ENCODE data around the gene ZNF654. TPM values are rescaled to one million over a fixed set of nuclear protein-coding genes. Genes with fewer than 3 reads are reported as not detected.
A peak's percentile ranks its signal among the peaks of the same experiment; 100 is the strongest.

The ZNF654 gene
- total and polyA plus RNA-seq, 4 experiments from 2014 or later, result 5.9 to 30.3 (median 19.5) TPM

- CTCF ChIA-PET (ENCODE audit: partially characterized antibody), result no interaction called here
- DNase-seq, result no peak
- no peaks in the 10 kb centered on the region for H3K9me3 Mint-ChIP-seq
Observed at GRCh38 chr3:88142094-88142624, 83.1 kb downstream of the ZNF654 start.

GRCh38 chr3:88147261-88147660 lies 88.2 kb downstream of the ZNF654 start:
- Mint-ChIP-seq H3K27ac (peak overlapping the region in 1 of 7 donors; percentile 2), H3K4me1 (peaks cover 11 to 29% (median 20%) of the 10 kb centered on the region in 4 donors), H3K36me3 (peaks cover 3 to 17% of the 10 kb centered on the region in 2 donors), H3K9me3 (no peaks in the 10 kb centered on the region), H3K27me3 (no peaks in the 10 kb centered on the region), H3K4me3 (peak overlapping the region in 7 of 8 donors; percentile 1 to 53 (median 35))
- intact Hi-C loops (cut with micrococcal nuclease), result no loop called here
- Histone ChIP-seq H3K4me1 (ENCODE audit: insufficient read depth, low read length) (peaks cover 22% of the 10 kb centered on the region), H3K27ac (ENCODE audit: low read depth, low read length) (no peak overlapping the region), H3K9me3 (ENCODE audit: control insufficient read depth in 1 of 2, low read length in 2 of 2) (no peaks in the 10 kb centered on the region), H3K36me3 (ENCODE audit: insufficient read depth, low read length) (no peaks in the 10 kb centered on the region), H3K27me3 (ENCODE audit: insufficient read depth, low read length) (no peaks in the 10 kb centered on the region), H3K4me3 (ENCODE audit: low read length in 2 of 2) (no peak overlapping the region)
- DNase-seq, result no peak
- CTCF ChIA-PET (ENCODE audit: partially characterized antibody), result interaction anchor here (1.5 to 2.0 kb wide), 2 partner anchors 43 to 886 kb away, joined by 3 to 4 read pairs; no protein-coding TSS in a partner anchor
- POLR2A ChIA-PET (ENCODE audit: partially characterized antibody), result interaction anchor here (6.3 kb wide), 1 partner anchor 87 kb away, joined by 103 read pairs; the partner anchor contains the start of genes CGGBP1 and ZNF654

More at GRCh38 chr3:88142094-88142624, 83.1 kb downstream of the ZNF654 start:
- POLR2A ChIA-PET (ENCODE audit: partially characterized antibody), result interaction anchor here (0.6 kb wide), 1 partner anchor 83 kb away, joined by 3 read pairs; the partner anchor contains the start of gene ZNF654
- Mint-ChIP-seq H3K27me3 (no peaks in the 10 kb centered on the region), H3K36me3 (peaks cover 17 to 34% of the 10 kb centered on the region in 2 donors), H3K4me1 (peaks cover 2 to 6% (median 4%) of the 10 kb centered on the region in 4 donors), H3K4me3 (no peak overlapping the region), H3K27ac (peak overlapping the region in 5 of 7 donors; percentile 0 to 55 (median 24))
- Histone ChIP-seq H3K36me3 (ENCODE audit: insufficient read depth, low read length) (peaks cover 7% of the 10 kb centered on the region), H3K27me3 (ENCODE audit: insufficient read depth, low read length) (no peaks in the 10 kb centered on the region), H3K4me3 (ENCODE audit: low read length in 2 of 2) (no peak overlapping the region), H3K4me1 (ENCODE audit: insufficient read depth, low read length) (no peaks in the 10 kb centered on the region), H3K9me3 (ENCODE audit: control insufficient read depth in 1 of 2, low read length in 2 of 2) (no peaks in the 10 kb centered on the region), H3K27ac (ENCODE audit: low read depth, low read length) (no peak overlapping the region)
- intact Hi-C loops (cut with micrococcal nuclease), result no loop called here

GRCh38 chr3:88148651-88149050 lies 89.6 kb downstream of the ZNF654 start:
- Histone ChIP-seq H3K4me1 (ENCODE audit: insufficient read depth, low read length) (peaks cover 33% of the 10 kb centered on the region), H3K36me3 (ENCODE audit: insufficient read depth, low read length) (no peaks in the 10 kb centered on the region), H3K27ac (ENCODE audit: low read depth, low read length) (peak overlapping the region; percentile 62), H3K27me3 (ENCODE audit: insufficient read depth, low read length) (no peaks in the 10 kb centered on the region), H3K4me3 (ENCODE audit: low read length in 2 of 2) (peak overlapping the region; percentile 62 to 99), H3K9me3 (ENCODE audit: control insufficient read depth in 1 of 2, low read length in 2 of 2) (no peaks in the 10 kb centered on the region)
- Mint-ChIP-seq H3K4me3 (peak overlapping the region; percentile 94 to 99 (median 96)), H3K4me1 (peaks cover 14 to 39% (median 24%) of the 10 kb centered on the region in 4 donors), H3K9me3 (no peaks in the 10 kb centered on the region), H3K27me3 (no peaks in the 10 kb centered on the region), H3K36me3 (peaks cover 6 to 21% of the 10 kb centered on the region in 2 donors), H3K27ac (peak overlapping the region in 6 of 7 donors; percentile 93 to 97 (median 95))
- ChIA-PET CTCF (ENCODE audit: partially characterized antibody) (interaction anchor here (1.0 to 2.0 kb wide), 6 partner anchors 32 to 923 kb away, joined by 3 to 5 read pairs (median 4); no protein-coding TSS in a partner anchor), POLR2A (ENCODE audit: partially characterized antibody) (interaction anchor here (1.1 to 6.3 kb wide), 6 partner anchors 21 to 117 kb away, joined by 3 to 103 read pairs (median 6); partner anchors contain the start of genes CGGBP1 and ZNF654)
- DNase-seq, result no peak
- intact Hi-C loops (cut with micrococcal nuclease), result loop anchor here (1.0 kb wide), 2 partner anchors 89 to 921 kb away; partner anchors contain the start of genes CGGBP1, CHMP2B and ZNF654

DNA sequence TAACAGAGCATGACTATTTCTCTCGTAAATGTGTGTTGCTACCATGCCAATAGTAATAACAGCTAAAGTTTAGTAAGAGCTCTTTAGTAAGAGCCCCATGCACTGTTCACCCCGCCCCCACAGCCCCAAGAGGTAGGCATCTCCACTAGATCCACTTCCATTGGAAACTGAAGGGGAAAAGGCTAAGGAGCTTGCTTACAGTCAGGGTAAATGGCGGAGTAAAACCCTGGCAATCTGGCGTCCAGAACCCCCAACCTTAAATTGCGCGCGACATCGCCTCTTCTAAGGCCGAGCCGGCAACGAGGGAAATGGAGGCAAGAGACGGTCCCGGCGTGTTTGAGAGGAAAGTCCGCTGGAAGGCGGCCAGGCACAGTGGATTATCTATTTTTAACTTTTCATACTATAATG lies 90.0 kb downstream of the ZNF654 start:
- peaks cover 14 to 39% (median 24%) of the 10 kb centered on the region in 4 donors for H3K4me1 Mint-ChIP-seq
- ChIA-PET CTCF (ENCODE audit: partially characterized antibody) (interaction anchor here (1.0 to 2.0 kb wide), 8 partner anchors 31 to 924 kb away, joined by 3 to 5 read pairs (median 3); no protein-coding TSS in a partner anchor), POLR2A (ENCODE audit: partially characterized antibody) (interaction anchor here (0.6 to 6.3 kb wide), 16 partner anchors 15 to 922 kb away, joined by 3 to 103 read pairs (median 4); partner anchors contain the start of genes CGGBP1, CHMP2B and ZNF654)

DNA sequence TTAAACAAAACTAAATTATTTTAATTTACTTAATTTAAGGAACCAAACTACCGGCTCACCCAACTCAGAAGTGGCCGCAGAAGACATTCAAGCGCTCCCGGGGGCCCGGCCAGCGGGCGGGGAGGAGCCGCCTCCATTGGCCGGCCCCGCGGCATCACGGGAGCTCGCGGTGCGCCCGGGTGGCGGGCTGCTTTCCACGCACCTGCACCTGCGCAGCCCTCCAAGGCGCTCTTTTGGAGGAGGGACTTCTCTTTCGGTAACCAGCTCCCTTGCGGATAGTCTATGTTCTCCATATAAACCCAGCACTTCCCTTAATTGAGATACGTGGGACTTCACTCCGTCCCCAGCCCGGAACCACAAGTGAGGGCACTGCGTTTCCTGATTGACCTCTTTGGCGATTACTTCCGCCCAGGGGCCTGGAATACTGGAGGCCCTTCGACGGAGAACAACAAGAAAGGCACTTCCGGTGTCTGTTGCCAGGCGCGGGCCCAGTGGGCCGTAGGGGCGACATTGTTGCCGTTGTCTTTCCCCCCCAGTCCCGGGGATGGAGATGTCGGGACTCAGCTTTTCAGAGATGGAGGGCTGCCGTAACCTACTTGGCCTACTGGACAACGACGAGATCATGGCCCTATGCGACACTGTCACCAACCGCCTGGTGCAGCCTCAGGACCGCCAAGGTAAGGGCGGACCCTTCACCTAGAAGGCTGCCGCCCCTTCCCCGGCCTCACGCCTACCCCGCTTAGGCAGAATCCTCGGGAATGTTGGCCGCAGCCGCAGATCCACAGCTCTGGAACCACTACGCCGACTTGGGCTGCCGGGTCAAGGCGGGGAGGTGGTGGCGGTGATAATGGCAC lies 90.7 kb downstream of the ZNF654 start, which contains the start of gene C3orf38:
Gene C3orf38 (plus strand): TSS at position 451 of the 854 bp plus-strand sequence. CDS start 94 bp downstream, at position 545.
- H3K4me1 Mint-ChIP-seq, result peaks cover 15 to 43% (median 26%) of the 10 kb centered on the region in 4 donors
- peak within 1 kb of the TSS; percentile 95 to 99 (median 98) for H3K27ac Mint-ChIP-seq
- peaks cover 4% of the 10 kb centered on the region for H3K36me3 ChIP-seq (ENCODE audit: insufficient read depth, low read length)
- peak within 1 kb of the TSS; percentile 90 for H3K27ac ChIP-seq (ENCODE audit: low read depth, low read length)
- ChIA-PET POLR2A (ENCODE audit: partially characterized antibody) (interaction anchor here (0.6 to 6.3 kb wide), 17 partner anchors 14 to 923 kb away, joined by 3 to 103 read pairs (median 3); partner anchors contain the start of genes CGGBP1, CHMP2B and ZNF654), CTCF (ENCODE audit: partially characterized antibody) (interaction anchor here (0.9 to 1.8 kb wide), 8 partner anchors 30 to 924 kb away, joined by 3 to 6 read pairs (median 4); no protein-coding TSS in a partner anchor)
- no peaks in the 10 kb centered on the region for H3K27me3 ChIP-seq (ENCODE audit: insufficient read depth, low read length)
- peaks cover 10 to 25% of the 10 kb centered on the region in 2 donors for H3K36me3 Mint-ChIP-seq
- H3K4me1 ChIP-seq (ENCODE audit: insufficient read depth, low read length), result peaks cover 36% of the 10 kb centered on the region
- no peaks in the 10 kb centered on the region for H3K9me3 ChIP-seq (ENCODE audit: control insufficient read depth in 1 of 2, low read length in 2 of 2)
- peak; percentile 83 to 86 (median 85) for DNase-seq
- H3K9me3 Mint-ChIP-seq, result no peaks in the 10 kb centered on the region
- H3K4me3 Mint-ChIP-seq, result peak within 1 kb of the TSS; percentile 96 to 99 (median 98)
- H3K4me3 ChIP-seq (ENCODE audit: low read length in 2 of 2), result peak within 1 kb of the TSS; percentile 96 to 99
- intact Hi-C loops (cut with micrococcal nuclease), result loop anchor here (1.0 to 2.0 kb wide), 3 partner anchors 37 to 922 kb away; partner anchors contain the start of genes CGGBP1, CHMP2B and ZNF654
- no peaks in the 10 kb centered on the region for H3K27me3 Mint-ChIP-seq

More for the DNA sequence above, 90.0 kb downstream of the ZNF654 start:
- Histone ChIP-seq H3K36me3 (ENCODE audit: insufficient read depth, low read length) (no peaks in the 10 kb centered on the region), H3K27ac (ENCODE audit: low read depth, low read length) (peak overlapping the region; percentile 62), H3K27me3 (ENCODE audit: insufficient read depth, low read length) (no peaks in the 10 kb centered on the region), H3K9me3 (ENCODE audit: control insufficient read depth in 1 of 2, low read length in 2 of 2) (no peaks in the 10 kb centered on the region), H3K4me1 (ENCODE audit: insufficient read depth, low read length) (peaks cover 33% of the 10 kb centered on the region), H3K4me3 (ENCODE audit: low read length in 2 of 2) (peak overlapping the region; percentile 62 to 99)
- H3K4me3 Mint-ChIP-seq, result peak overlapping the region; percentile 94 to 99 (median 96)
- H3K27ac Mint-ChIP-seq, result peak overlapping the region; percentile 87 to 97 (median 95)
- intact Hi-C loops (cut with micrococcal nuclease), result loop anchor here (1.0 kb wide), 2 partner anchors 90 to 922 kb away; partner anchors contain the start of genes CGGBP1, CHMP2B and ZNF654
- DNase-seq, result no peak
- H3K9me3 Mint-ChIP-seq, result no peaks in the 10 kb centered on the region
- H3K36me3 Mint-ChIP-seq, result peaks cover 6 to 21% of the 10 kb centered on the region in 2 donors
- H3K27me3 Mint-ChIP-seq, result no peaks in the 10 kb centered on the region

- Histone ChIP-seq H3K36me3 (ENCODE audit: insufficient read depth, low read length) (peaks cover 8% of the 10 kb centered on the region), H3K27me3 (ENCODE audit: insufficient read depth, low read length) (no peaks in the 10 kb centered on the region), H3K4me1 (ENCODE audit: insufficient read depth, low read length) (peaks cover 39% of the 10 kb centered on the region), H3K27ac (ENCODE audit: low read depth, low read length) (peak overlapping the region; percentile 90), H3K4me3 (ENCODE audit: low read length in 2 of 2) (peak overlapping the region; percentile 96 to 99), H3K9me3 (ENCODE audit: control insufficient read depth in 1 of 2, low read length in 2 of 2) (no peaks in the 10 kb centered on the region)
- peak; percentile 31 to 48 (median 46) for DNase-seq
- ChIA-PET POLR2A (ENCODE audit: partially characterized antibody) (interaction anchor here (1.0 to 6.3 kb wide), 10 partner anchors 12 to 924 kb away, joined by 3 to 103 read pairs (median 4); partner anchors contain the start of genes CGGBP1, CHMP2B and ZNF654), CTCF (ENCODE audit: partially characterized antibody) (interaction anchor here (0.9 to 1.8 kb wide), 3 partner anchors 30 to 799 kb away, joined by 5 to 6 read pairs (median 5); no protein-coding TSS in a partner anchor)
- peaks cover 15 to 43% (median 26%) of the 10 kb centered on the region in 4 donors for H3K4me1 Mint-ChIP-seq
- intact Hi-C loops (cut with micrococcal nuclease), result loop anchor here (2.0 kb wide), 1 partner anchor 38 kb away; no protein-coding TSS in a partner anchor
- peaks cover 10 to 29% of the 10 kb centered on the region in 2 donors for H3K36me3 Mint-ChIP-seq
- peak overlapping the region; percentile 95 to 99 (median 98) for H3K27ac Mint-ChIP-seq
- peak overlapping the region; percentile 94 to 99 (median 98) for H3K4me3 Mint-ChIP-seq
- no peaks in the 10 kb centered on the region for H3K27me3 Mint-ChIP-seq
- H3K9me3 Mint-ChIP-seq, result no peaks in the 10 kb centered on the region
Observed at GRCh38 chr3:88150371-88150770, 91.3 kb downstream of the ZNF654 start.
